Left cardiac atrium (tissue), 4 donors: Measurements from ENCODE around the gene GBP3. TPM values are rescaled to one million over a fixed set of nuclear protein-coding genes. Genes with fewer than 3 reads are reported as not detected.
A peak's percentile ranks its signal among the peaks of the same experiment; 100 is the strongest.
"Not testable (repeated sequence)": the region's sequence is repeated elsewhere in the genome, so short reads cannot be mapped to it uniquely, and the experiment has no call there.

Experiments used
- ATAC-seq, 2 donors: fragments of 200-7000 bp; cut with Tn5 transposase; one replicate each; pipeline ENCODE4 v1.9.1; 2020; ENCODE audit warnings: mild to moderate bottlenecking in 2 of 2, moderate library complexity in 2 of 2
- DNase-seq: peaks from one replicate; pipeline ENCODE4 v3.0.0-alpha.2; 2020
- intact Hi-C, 2 donors: fragments of 100-400 bp; cut with DNase I; formaldehyde crosslinking; loops; one replicate each; pipeline versions ENCODE4 v1.14.1 to v1.15.1; 2022 to 2023
- long read RNA-seq: library from polyadenylated mRNA; unstranded; transcript quantifications from one replicate; pipeline ENCODE4 v2.0.0, GENCODE V29; 2021
- total RNA-seq, 2 donors: library from RNA; stranded (reverse); fragmentation: NEBNext Ultra II Directional; extraction: Animal tissue kit (Norgen Biotek cat#: 25700); gene quantifications; one replicate each; pipeline ENCODE4 v1.2.1, GENCODE V29; 2021
- donor health status: DM: no; HTN: yes; CAD: no.
- donor health status: DM: no; HTN: yes; CAD: no; lungs with severe emphysema.
- donor health status: DM: yes; HTN: yes; CAD: no.
- donor health status: Dilated cardiomyopathy.

GBP3 gene, protein sequence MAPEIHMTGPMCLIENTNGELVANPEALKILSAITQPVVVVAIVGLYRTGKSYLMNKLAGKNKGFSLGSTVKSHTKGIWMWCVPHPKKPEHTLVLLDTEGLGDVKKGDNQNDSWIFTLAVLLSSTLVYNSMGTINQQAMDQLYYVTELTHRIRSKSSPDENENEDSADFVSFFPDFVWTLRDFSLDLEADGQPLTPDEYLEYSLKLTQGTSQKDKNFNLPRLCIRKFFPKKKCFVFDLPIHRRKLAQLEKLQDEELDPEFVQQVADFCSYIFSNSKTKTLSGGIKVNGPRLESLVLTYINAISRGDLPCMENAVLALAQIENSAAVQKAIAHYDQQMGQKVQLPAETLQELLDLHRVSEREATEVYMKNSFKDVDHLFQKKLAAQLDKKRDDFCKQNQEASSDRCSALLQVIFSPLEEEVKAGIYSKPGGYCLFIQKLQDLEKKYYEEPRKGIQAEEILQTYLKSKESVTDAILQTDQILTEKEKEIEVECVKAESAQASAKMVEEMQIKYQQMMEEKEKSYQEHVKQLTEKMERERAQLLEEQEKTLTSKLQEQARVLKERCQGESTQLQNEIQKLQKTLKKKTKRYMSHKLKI
- total RNA-seq, result 10 to 100 TPM in 1 of 2 donors, 1 to 10 TPM in 1; 8.2 to 11.1 TPM
- long read RNA-seq, partial matches to known transcripts, result 2 of 3 reads
- long read RNA-seq, other reads (novel, unspliced or antisense), result 1 of 3 reads

DNA sequence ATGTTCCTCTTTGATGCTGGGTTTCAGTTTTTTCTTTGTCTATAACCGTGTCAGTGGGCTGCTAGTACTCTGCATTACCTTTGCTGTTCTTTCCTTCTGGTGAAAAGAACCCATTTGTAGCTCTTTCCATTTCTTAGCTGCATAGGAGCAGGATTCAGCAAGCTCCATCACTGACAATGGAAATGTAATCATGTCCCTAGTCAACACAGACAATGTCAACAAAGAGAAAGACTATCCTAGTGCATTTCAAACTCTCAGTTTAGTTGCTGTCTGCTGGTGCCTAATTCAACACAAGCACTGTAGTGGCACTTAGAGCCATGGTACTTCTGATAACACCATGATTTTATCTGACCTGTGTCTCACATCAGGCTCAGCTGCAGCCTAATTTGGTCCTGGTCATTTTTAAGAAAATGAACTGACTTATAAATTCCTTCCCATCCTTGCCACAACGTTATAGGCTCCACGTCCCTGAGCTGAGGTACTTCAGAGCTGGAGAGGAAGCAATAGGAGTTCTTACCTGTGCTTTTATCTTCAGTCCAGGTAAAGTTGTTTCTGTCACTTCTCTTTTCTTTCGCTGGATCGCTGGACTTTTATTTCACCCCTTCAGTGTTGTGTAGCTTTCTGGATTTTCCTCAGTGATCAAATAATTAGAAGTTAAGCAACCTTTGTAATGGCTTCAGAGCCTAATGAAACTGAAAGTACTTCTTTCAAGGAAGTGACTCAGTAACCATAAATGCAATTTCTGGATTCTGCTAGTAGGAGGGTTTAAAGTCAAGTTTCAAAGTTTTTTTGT is at the start of gene GBP3:
TSS of gene GBP3 (minus strand) at position 700 of the 793 bp plus-strand sequence. CDS start 2,145 bp downstream, outside the sequence.
- peak; percentile 80 to 84 for ATAC-seq
- DNase-seq, result no peak
- intact Hi-C loops, result loop anchor here in 1 of 2 donors (5.0 kb wide), 1 partner anchor 35 kb away; no protein-coding TSS in a partner anchor

DNA sequence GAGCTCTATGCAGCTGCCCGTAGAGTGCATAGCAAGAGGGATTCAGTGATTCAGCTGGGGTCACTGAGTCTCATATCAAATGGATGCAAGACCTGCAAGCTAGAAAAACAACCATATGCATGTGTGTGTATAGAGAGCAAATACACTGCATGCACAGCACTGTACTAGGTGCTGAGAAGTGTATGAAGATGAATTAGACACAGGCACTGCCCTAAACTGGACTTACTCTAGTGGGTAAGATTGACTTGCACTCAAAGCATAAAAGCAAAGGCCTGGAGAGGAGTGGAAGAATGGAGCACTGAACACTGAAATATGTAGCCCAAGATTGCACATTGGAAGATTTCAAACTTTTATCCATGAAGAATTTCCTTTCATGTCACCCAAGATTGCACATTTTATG is 47.8 kb upstream of the GBP3 start:
- no peak for ATAC-seq
- intact Hi-C loops, result no loop called here
- DNase-seq, result no peak

DNA sequence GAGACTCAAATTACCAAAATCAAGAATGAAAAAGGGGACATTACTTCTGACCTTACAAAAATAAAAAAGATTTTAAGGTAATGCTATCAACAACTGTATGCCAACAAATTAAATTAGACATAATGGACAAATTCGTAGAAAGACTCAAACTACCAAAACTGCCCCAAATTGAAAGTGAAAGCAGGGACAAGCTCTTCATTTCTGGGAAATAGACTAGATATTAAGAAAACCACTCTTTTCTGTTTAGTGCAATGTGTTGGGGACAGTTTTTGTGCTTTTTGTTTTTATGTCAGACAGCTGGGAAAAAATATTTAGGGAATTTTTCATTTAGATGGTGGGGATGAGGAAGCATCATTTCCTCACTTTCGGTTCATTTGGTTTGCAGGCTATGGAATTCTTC is 47.3 kb upstream of the GBP3 start:
- intact Hi-C loops, result no loop called here
- ATAC-seq (no peak), DNase-seq (no peak)

DNA sequence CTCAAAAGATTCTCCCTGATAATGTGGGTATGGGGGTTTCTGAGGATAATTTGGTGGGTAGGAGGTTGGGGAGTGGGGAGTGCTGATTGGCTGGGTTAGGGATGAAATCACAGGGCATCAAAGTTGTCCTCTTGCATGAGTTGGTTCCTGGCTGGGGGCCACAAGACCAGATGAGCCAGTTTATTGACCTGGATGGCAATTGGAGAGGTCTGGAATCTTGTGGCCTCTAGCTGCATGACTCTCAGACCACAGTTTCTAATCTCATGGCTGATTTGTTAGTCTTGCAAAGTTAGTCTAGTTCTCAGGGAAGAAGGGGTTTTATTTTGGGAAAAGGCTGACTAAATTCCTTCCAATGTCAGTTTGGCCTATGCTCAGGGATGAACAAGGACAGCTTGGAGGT is 45.6 kb upstream of the GBP3 start:
- ATAC-seq (no peak), DNase-seq (no peak)
- intact Hi-C loops, result no loop called here

DNA sequence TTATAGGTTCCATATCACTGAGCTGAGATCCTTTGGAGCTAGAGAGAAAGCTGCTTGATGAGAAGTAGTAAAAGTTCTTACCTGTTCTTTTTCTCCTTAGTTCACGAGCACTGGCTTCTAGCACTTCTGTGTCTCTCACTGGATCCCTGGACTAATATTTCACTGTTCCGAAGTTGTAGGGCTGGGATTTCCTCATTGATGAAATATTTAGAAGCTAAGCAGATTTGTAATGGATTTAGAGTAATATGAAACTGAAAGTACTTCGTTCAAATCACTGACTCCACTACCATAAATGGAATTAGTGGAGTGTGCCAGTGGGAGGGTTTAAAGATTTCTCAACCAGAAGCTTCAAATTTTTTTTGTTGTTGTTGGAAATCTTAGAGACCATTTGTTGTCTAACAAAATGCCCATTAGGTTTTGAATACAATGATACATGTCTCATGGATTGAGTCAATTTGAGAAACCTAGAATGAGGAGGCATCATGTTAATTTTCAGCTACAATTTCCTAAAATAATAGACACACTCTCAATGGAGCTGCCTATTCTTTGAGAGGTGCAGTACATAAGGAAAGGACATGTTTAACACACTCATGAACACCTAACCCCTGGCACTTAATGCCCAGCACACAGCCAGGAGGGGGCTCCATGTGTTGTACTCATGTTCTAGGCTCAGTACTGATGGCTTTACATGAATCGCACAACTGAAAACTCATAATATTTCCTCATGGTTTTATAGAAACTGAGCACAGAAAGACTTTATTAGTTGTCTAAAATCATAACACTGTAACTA is 42.6 kb upstream of the GBP3 start, which contains the start of gene GBP1:
TSS of gene GBP1 (minus strand) at position 130 of the 790 bp plus-strand sequence. CDS start 1,974 bp downstream, outside the sequence.
- ATAC-seq, result peak; percentile 93 to 95
- intact Hi-C loops, result no loop called here

DNA sequence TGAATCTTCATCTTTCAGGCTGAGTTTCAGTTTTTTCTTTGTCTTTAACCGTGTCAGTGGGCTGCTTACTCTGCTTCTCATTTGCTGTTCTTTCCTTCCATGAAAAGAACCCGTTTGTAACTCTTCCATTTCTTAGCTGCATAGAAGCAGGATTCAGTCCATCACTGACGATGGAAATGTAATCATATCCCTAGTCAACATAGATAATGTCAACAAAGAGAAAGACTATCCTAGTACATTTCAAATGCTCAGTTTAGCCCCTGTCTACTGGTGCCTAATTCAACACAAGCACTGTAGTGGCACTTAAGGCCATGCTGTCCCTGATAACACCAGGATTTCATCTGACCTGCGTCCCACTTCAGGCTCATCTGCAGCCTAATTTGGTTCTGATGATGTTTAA is 42.0 kb upstream of the GBP3 start:
- intact Hi-C loops, result no loop called here
- peak; percentile 36 to 60 for ATAC-seq
- no peak for DNase-seq

More for the DNA sequence above, 42.6 kb upstream of the GBP3 start, which contains the start of gene GBP1:
- no peak for DNase-seq

DNA sequence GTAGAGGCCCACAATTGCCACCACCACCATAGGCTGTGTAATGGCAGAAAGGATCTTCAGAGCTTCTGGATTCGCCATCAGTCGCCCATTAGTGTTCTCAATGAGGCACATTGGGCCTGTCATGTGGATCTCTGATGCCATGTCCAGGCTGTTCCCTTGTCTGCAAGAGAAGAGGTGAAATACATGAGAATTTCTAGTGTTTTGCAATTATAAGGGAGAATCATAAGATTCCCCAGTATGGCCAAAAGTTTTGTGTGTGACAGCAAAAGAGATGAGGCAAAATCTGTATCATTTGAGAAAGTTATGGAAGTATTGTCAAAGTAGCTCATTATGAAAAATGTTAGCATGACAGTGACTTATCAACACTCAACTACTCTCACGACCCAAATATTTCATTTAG is 40.4 kb upstream of the GBP3 start:
- intact Hi-C loops, result no loop called here
- ATAC-seq, result no peak

DNA sequence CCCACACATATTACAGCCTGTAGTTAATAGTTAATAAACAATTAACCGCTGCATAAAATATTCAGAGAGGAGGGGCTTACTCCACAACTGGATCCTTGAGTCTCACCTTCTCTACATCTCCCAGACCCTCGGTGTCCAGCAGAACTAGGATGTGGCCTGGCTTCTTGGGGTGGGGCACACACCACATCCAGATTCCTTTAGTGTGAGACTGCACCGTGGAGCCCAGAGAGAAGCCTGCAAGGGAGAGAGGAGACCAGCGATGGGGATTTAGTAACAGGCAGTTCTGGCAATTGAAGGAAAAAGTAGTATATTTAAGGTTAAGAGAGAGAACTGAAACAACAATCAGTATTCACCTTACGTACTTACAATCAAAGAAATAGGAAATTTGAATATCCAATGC is 37.4 kb upstream of the GBP3 start:
- DNase-seq (no peak), ATAC-seq (no peak)
- intact Hi-C loops, result no loop called here

More for the DNA sequence above, 40.4 kb upstream of the GBP3 start:
- no peak for DNase-seq

DNA sequence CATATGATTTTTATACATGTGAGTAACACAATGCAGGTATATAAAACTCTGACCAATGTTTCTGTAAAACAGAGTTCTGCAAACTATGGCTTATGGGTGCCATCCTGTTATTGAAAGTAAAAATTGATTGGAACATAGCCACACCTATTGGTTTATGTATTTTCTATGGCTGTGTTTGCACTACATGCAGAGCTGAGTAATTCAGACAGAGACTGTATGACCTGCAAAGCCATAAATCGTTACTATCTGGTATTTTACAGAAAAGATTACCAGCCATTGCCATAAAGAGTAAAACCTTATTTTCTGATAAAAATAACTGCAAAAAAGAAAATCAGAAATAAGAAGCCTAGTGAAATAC is 29.3 kb upstream of the GBP3 start:
- intact Hi-C loops, result no loop called here
- ATAC-seq, result no peak
- no peak for DNase-seq

DNA sequence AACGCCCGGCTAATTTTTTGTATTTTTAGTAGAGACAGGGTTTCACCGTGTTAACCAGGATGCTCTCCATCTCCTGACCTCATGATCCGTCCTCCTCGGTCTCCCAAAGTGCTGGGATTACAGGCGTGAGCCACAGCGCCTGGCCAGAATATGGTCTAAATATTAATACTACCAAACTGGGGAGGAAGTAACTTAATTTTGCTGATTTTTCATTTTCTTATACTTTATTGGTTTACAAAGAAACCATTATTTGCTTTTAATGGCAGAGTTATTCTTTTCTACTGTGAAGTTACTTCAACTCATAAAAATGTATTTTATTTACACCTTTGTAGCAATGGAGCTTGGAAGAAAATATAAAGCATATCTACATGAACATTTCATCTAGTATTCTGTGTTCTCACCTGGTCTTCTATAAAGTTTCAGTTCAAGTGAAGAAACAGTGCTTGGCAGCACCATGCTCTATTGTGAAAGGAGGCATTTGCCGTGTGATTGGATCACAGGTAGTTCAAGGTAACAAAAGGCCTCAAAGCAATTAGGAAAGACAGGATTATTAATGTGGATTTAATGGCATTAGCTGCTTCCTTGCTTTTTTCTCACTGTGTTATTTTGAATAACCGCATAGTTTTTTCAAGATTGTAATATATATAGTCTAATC is 28.8 kb upstream of the GBP3 start:
- DNase-seq (no peak), ATAC-seq (no peak)
- intact Hi-C loops, result no loop called here

DNA sequence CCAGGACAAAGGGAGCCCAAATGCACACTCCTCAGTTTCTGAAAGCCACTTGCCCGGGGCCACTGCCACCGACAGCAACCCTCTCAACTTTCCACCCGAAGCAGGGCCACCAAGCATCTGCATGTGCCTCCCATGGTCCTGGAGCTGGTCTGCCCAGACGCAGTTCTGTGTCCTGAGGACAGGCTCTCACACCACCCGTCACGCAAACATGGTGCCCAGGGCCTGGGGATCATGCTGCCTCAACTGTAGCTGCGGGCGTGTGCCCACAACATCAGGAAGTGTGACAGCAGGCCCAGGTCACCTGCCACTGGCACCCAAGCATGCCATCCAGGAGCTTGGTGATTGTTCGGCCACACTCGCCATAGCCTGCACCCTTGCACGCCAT is 28.0 kb upstream of the GBP3 start:
- ATAC-seq (no peak), DNase-seq (no peak)
- intact Hi-C loops, result no loop called here

DNA sequence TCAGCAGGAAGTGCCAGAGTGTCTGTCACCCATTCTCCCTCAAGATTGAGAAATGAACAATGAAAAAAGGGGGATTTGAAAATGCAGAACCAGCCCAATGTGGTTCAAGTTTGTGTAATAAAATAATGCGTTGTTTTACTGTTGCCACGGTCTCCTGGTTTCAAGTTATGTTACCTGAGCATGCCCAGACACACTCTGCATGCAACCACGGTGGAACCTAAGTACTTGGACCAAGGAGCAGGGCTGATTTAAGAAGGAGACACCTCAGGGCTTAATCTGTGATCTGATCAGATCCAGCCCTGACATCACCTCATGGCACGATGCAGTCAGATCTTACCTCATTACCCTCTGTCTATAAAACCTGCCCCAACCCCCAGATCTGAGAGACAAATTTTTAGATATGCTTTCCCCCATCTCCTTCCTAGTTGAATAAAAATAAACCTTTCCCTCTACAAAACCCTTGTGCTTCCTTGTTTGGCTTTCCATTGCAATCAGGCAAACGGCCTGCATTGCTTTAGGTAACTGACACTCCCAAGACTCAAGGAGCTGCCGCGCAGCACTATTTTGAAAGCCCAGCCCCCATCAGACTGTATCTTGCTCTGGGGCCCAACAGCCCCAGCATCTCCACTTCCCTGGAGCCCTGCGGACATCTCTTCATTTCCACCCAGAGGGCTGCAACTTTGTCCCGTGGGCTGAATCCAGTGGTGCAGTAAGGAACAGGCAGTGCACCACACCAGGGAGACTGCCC is 27.4 kb upstream of the GBP3 start:
- intact Hi-C loops, DNase-seq, ATAC-seq: not testable (repeated sequence)

DNA sequence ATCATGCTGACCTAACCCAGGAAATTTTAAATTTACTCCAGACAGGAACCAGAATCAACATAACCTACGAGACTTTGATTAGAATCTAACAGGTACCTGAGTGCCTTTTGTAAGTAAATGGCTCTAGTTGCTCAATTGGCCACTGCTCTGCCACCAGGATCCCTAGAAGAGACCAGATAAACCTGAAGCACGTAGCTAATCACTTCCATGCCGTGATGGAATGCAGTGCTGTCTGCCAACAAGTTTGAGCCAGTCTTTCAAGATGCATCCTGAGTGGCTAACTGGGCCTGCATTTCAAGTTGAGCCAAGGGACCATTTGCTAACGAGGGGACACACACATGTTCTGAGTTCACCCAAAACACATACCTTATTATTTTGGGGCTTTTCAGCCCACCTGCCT is 26.5 kb upstream of the GBP3 start:
- ATAC-seq, DNase-seq, intact Hi-C loops: not testable (repeated sequence)

DNA sequence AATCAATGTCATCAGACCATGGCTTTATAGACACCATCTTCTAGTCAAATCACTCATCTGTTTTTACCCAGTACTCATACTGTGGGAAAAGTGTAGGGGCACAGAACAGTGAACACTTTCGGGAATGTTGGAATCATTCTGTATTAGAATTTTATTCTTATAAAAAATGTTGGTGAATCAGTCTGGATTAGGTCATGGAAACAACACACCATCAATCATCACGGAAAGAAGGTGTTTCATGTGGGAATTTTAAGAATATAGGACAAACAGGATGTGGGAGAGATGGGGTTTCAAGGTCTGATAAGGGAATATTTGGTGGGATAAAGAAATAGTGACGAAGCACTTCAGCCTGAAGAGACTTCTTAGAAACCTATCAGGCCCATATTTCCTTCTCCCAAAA is 25.1 kb upstream of the GBP3 start:
- intact Hi-C loops, result no loop called here
- peak in 1 of 2 donors; percentile 49 for ATAC-seq
- DNase-seq, result no peak

DNA sequence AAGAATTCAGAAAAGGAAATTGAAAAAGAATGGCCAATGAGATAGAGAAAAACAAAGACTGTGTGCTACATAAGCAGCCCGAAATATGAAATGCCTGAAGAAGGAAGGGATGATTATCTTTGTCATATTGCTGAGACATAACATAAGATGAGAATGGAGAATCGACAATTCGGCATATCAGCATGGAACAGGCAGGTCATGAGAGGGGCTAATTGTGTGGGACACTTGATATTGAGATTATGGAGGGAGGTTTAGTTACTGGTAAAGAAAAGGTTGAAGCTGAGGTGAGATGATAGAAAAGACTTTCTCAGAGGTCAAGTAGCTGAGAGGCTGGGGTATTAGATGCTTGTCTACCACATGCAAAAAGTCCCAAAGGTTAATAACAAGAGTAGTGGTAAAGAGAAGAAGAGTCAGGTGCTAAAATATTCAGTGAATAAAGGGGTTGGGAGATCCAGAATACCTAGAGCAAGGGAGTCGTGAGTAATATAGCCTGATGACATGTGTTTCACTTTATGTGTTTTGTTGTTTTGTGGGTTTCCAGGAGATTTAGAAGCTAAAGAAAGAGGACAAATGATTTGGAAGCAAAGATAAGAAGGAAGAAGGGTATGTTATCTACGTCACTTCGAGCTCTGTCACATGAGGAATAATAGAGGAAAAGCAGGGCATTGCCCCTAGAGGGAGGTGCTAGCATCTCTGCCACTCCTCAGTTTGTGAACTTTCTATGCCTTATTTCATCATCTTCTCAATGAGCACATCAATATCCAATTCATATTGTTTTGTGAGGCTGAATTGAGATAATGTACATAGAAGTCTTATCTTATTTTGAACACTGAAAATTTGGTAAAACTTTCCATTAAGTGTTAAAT is 23.9 kb upstream of the GBP3 start:
- intact Hi-C loops, DNase-seq, ATAC-seq: not testable (repeated sequence)

DNA sequence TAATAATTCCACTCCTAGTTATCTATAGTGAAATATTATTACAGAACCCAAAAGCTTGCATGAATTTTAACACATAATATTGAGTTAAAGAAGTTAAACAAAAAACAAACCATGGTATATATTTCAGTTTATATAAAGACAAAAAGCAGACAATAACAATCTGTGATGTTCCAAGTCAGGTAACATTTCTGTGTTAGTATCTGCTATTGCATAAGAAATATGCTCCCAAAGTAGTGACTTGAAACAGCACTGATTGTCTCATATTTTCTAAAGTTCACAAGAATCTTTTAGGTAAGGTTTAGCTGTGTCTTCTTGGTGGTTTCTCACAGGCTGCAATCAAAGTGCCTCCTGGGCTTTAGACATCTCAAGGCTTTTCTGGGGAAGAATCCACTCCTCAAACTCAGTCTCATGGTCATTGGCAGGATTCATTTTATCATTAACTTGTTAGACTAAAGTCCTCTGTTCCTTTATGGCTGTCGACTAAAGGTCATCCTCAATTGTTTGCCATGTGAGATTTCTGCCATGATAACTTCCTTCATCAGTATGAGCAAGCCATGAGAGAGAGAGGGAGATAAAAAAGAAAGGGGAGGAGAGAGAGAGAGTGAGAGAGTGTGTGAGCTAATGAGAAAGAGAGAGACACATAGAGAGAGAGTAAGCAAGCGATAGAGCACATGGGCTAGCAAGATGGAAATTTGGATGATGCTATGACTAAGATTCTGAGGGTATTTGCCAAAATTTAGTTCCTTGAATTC is 22.5 kb upstream of the GBP3 start:
- intact Hi-C loops, result no loop called here
- ATAC-seq (no peak), DNase-seq (no peak)
